Measurements from ENCODE around the gene CACNA2D3. TPM values are rescaled to one million over a fixed set of nuclear protein-coding genes. Genes with fewer than 3 reads are reported as not detected.

CACNA2D3 gene
- total and polyA plus RNA-seq, 4 donors, result 0.38 to 2.5 (median 1.1) TPM

DNA sequence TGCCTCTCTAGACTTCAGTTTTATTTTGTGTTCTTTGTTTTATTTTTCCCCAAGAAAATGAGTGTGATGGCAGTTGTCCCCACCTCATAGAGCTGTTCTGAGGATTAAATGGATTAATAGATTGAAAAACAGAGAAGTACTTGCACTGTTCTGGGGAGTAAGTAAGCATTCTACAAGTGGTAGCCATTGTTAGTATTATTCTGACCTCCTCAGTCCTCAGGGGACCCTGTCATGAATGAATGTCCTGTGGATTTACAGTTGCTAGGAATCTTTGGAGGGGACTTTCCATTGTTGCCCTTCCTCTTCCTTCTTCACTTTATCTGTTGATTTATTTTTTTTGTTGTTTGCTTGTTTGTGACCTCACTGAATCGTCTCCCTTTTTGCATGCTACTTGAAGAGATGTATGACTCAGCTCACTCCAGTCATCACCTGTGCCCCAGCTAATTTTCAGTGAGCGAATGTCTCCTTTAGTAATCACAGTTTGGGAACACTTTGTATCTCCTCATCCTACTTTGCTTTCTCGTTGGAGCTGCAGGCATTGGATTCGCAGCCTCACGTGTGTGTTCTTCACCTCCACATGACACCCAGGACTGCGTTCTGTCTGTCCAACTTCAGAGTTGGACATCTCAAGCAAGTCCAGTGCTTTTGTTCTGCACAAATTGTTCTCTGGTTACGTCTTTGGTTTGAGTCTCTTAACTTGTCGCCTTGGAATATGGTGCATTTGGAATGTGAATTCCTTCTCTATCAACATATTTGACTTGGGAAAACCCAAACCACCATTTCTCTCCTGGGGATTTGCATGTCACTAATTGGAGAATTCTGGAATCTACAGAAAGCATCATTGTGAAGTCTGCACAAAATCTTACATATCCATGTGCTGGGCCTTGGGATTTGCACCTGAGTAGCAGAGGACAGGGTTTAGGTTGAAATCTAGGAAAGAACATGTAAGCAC is 751.0 kb downstream of the CACNA2D3 start:
- DNase-seq (no peak), ATAC-seq (ENCODE audit: insufficient read depth, low FRiP score) (no peak)
- peaks cover 0 to 3% (median 0%) of the 10 kb centered on the region in 5 donors for H3K4me1 ChIP-seq (ENCODE audit: control insufficient read depth in 5 of 5, insufficient read depth in 5 of 5, low read length in 5 of 5)
- H3K27me3 ChIP-seq (ENCODE audit: control insufficient read depth in 3 of 3, insufficient read depth in 3 of 3, low read length in 2 of 3), result peaks cover 0 to 4% (median 3%) of the 10 kb centered on the region in 3 donors
- WGBS, 2 donors, result 85 to 87% methylated on average over 8 of the region's 8 CpGs
- H3K27ac ChIP-seq (ENCODE audit: low read depth in 1 of 2, low read length in 1 of 2), result no peak overlapping the region
- no peak overlapping the region for H3K9ac ChIP-seq (ENCODE audit: insufficient read depth in 1 of 2, low read length in 2 of 2)
- no peak overlapping the region for H3K4me3 ChIP-seq
- TF ChIP-seq, protein P1, sequence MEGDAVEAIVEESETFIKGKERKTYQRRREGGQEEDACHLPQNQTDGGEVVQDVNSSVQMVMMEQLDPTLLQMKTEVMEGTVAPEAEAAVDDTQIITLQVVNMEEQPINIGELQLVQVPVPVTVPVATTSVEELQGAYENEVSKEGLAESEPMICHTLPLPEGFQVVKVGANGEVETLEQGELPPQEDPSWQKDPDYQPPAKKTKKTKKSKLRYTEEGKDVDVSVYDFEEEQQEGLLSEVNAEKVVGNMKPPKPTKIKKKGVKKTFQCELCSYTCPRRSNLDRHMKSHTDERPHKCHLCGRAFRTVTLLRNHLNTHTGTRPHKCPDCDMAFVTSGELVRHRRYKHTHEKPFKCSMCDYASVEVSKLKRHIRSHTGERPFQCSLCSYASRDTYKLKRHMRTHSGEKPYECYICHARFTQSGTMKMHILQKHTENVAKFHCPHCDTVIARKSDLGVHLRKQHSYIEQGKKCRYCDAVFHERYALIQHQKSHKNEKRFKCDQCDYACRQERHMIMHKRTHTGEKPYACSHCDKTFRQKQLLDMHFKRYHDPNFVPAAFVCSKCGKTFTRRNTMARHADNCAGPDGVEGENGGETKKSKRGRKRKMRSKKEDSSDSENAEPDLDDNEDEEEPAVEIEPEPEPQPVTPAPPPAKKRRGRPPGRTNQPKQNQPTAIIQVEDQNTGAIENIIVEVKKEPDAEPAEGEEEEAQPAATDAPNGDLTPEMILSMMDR (IDR thresholded peaks at IDR 0.05; ENCODE audit: control extremely low read depth, extremely low read depth), result no peak
- H3K36me3 ChIP-seq (ENCODE audit: control insufficient read depth in 4 of 4, insufficient read depth in 4 of 4, low read length in 4 of 4), result no peaks in the 10 kb centered on the region
- no peaks in the 10 kb centered on the region for H3K9me3 ChIP-seq (ENCODE audit: control insufficient read depth in 4 of 4, insufficient read depth in 3 of 4, low read length in 3 of 4)

DNA sequence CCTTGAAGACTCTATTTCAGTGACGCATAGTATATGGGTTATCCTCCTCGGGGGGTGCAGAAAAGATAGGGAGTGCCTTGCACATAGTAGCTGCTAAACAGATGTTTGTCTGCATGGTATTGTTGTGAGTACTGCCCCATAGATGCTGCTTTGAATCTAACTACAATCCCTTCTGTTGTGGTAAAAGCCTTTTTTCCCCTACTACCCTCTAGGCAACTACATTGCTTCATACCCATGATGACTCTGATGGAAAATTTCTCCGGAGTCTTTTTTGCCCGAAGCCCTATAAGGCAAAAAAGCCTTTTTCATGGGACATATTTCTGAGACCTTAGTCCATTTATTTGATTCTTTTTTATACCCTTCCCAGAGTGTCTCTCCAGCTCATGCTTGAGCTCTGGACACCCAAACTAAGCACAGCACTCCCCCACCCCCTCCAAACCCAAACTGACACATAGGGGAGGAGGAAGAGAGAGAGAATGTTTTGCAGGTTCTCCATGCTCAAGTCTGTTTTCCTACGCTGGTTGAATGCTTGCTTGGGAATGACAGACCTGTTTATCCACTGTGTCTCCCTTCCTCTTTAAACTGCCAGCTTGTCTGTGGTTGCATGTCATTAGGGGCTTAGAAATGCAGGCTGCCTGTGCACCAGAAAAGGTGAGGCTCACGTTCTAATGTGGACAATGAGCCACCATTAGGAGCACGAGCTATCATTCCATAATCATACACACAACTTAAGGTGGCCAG is 752.6 kb downstream of the CACNA2D3 start:
- peaks cover 0 to 8% (median 4%) of the 10 kb centered on the region in 3 donors for H3K27me3 ChIP-seq (ENCODE audit: control insufficient read depth in 3 of 3, insufficient read depth in 3 of 3, low read length in 2 of 3)
- no peaks in the 10 kb centered on the region for H3K36me3 ChIP-seq (ENCODE audit: control insufficient read depth in 4 of 4, insufficient read depth in 4 of 4, low read length in 4 of 4)
- no peak overlapping the region for H3K9ac ChIP-seq (ENCODE audit: insufficient read depth in 1 of 2, low read length in 2 of 2)
- ATAC-seq (ENCODE audit: insufficient read depth, low FRiP score) (no peak), DNase-seq (no peak)
- no peak overlapping the region for H3K4me3 ChIP-seq
- no peak overlapping the region for H3K27ac ChIP-seq (ENCODE audit: low read depth in 1 of 2, low read length in 1 of 2)
- no peaks in the 10 kb centered on the region for H3K9me3 ChIP-seq (ENCODE audit: control insufficient read depth in 4 of 4, insufficient read depth in 3 of 4, low read length in 3 of 4)
- peaks cover 0 to 3% (median 0%) of the 10 kb centered on the region in 5 donors for H3K4me1 ChIP-seq (ENCODE audit: control insufficient read depth in 5 of 5, insufficient read depth in 5 of 5, low read length in 5 of 5)
- WGBS, 2 donors, result 80 to 82% methylated on average over 7 of the region's 7 CpGs
- TF ChIP-seq, protein P1 (IDR thresholded peaks at IDR 0.05; ENCODE audit: control extremely low read depth, extremely low read depth), result no peak

DNA sequence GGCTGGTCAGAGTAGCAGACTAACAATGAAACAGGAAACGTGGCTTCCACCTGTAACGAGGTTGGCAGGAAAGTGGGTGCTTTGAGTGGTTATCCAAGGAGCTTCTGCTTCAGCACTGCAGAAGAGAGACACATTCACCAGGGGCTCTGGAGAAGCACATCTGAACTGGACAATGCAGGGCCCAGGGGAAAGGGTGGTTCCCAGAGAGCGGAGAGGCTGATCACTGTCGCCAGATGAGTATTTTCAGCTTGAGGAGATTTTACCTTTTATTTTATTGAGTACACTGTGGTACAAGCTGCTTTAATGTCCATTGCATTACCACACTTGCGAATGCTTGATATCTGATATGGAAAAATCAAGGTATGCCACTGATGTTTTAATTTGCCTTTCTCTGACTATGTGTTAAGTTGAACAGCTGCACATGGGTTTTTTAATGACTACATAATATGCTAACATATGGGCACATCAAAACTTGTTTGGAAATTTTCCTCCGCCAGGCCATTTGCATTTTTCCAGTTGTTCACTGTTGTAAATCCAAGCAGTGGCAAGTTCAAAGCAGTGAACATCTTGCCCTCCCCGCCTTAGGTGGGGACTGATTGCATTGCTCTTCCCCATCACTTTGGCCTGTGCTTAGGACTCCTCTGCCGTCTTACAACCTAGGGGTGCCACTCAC is 753.4 kb downstream of the CACNA2D3 start:
- no peak for ATAC-seq (ENCODE audit: insufficient read depth, low FRiP score)
- Histone ChIP-seq H3K9me3 (ENCODE audit: control insufficient read depth in 4 of 4, insufficient read depth in 3 of 4, low read length in 3 of 4) (no peaks in the 10 kb centered on the region), H3K27me3 (ENCODE audit: control insufficient read depth in 3 of 3, insufficient read depth in 3 of 3, low read length in 2 of 3) (peaks cover 0 to 8% (median 4%) of the 10 kb centered on the region in 3 donors), H3K27ac (ENCODE audit: low read depth in 1 of 2, low read length in 1 of 2) (no peak overlapping the region), H3K4me3 (no peak overlapping the region), H3K36me3 (ENCODE audit: control insufficient read depth in 4 of 4, insufficient read depth in 4 of 4, low read length in 4 of 4) (no peaks in the 10 kb centered on the region), H3K9ac (ENCODE audit: insufficient read depth in 1 of 2, low read length in 2 of 2) (no peak overlapping the region), H3K4me1 (ENCODE audit: control insufficient read depth in 5 of 5, insufficient read depth in 5 of 5, low read length in 5 of 5) (no peaks in the 10 kb centered on the region)
- DNase-seq, result no peak
- WGBS, 2 donors, result 79 to 81% methylated on average over 8 of the region's 8 CpGs
- TF ChIP-seq, protein P1 (IDR thresholded peaks at IDR 0.05; ENCODE audit: control extremely low read depth, extremely low read depth), result no peak
